GM23248 (cell line): ENCODE measurements around the gene TMEM115.

Experiments
- EZH2 ChIP-seq: fragments of 200-600 bp; sonication (generic); IDR thresholded peaks from 2 replicates; pipeline ENCODE4 v1.6.1; 2018; ENCODE audit warnings: antibody characterized with exemption, mild to moderate bottlenecking; ENCODE audit not compliant: insufficient read depth, poor library complexity, severe bottlenecking
- EZH2phosphoT487 ChIP-seq: fragments of 200-600 bp; sonication (generic); IDR thresholded peaks from 2 replicates; pipeline ENCODE4 v1.6.1; 2018; ENCODE audit warnings: antibody characterized with exemption, moderate library complexity, mild to moderate bottlenecking, low read depth; ENCODE audit not compliant: insufficient read depth

DNA sequence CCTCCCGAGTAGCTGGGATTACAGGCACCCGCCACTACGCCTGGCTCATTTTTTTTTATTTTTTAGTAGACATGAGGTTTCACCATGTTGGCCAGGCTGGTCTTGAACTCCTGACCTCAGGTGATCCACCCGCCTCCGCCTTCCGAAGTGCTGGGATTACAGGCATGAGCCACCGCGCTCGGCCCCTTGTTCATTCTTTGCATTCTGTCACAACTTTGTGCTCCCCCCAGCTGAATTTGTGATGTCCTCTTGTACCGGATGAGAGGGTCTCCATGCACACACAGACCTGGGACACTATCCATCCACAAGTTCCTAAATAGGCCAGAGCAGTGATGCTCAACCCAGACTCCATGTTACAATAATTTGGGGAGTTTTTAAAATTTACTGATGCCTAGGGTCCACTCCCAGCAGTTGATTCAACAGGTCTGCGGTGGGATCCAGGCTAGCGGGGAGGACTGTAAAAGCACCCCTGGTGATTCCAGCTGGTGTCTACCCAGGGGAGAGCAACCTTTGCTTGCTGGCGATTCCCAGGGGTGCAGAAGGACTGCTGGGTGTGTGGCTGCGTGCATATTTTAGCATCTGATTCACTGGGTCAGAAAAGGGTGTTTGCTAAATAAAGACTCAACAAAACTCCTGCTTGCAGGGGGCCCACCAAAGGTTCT lies 19.7 kb downstream of the TMEM115 start:
- no peak for TF ChIP-seq EZH2
- TF ChIP-seq EZH2phosphoT487: no peak
